Measurements from ENCODE around the gene ZNF341.

DNA sequence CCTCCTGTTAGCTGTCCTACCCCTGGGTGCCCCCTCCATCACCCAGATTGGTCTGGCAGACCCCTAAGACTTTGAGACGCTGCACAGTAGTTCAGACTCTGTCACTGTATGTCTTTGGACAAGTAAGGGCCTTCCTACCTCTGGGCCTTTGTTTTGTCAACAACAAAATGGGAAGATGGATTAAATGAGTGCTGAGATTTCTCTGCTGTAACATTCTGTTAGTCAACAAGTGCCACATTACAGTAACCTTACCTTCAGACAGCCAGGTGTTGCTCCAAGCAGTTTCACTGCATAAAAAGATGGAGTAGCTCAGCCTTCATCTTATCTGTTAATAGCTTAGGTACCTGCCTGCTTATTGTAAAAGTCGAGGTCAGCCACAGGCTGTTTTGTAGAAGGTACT is 95.3 kb downstream of the ZNF341 start:
- TF ChIP-seq TAF1 (IDR thresholded peaks at IDR 0.05; ENCODE audit: borderline replicate concordance, low read depth, low read length) (no peak), POLR2AphosphoS5 (IDR thresholded peaks at IDR 0.05; ENCODE audit: low read depth, low read length) (no peak)

Measured in GM12892 (cell line).